ENCODE data around the gene AARS2. TPM values are rescaled to one million over a fixed set of nuclear protein-coding genes. Genes with fewer than 3 reads are reported as not detected.
A peak's percentile ranks its signal among the peaks of the same experiment; 100 is the strongest.

The AARS2 gene
- total RNA-seq, 1 experiment from 2014 or later = 28.9 TPM

DNA sequence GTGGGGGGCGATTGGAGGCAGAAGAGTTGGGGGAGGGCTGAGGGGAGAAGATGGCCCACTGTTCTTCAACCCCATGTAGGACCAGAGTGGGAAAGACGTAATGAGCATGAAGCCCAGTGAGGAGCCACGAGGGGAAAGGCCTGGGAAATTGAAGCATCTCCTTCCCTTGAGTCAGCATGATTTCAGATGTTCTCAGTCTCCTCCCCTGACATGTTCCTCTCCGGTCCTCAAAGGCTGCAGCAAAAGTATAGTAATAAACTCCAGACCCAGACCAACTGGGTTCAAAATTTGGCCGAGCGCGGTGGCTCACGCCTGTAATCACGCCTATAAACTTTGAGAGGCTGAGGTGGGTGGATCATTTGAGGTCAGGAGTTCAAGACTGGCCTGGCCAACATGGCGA lies 45.9 kb downstream of the AARS2 start:
- peaks cover 28% of the 10 kb centered on the region for H3K27me3 Mint-ChIP-seq (ENCODE audit: low read depth)
- DNase-seq (ENCODE audit: low spot score) = no peak
- no peaks in the 10 kb centered on the region for H3K36me3 Mint-ChIP-seq
- no peak for ATAC-seq
- ChIA-PET POLR2A (no interaction called here), CTCF (interaction anchor here (1.1 to 6.3 kb wide), 12 partner anchors 24 to 497 kb away, joined by 3 to 109 read pairs (median 8); partner anchors contain the start of genes AARS2, SPATS1 and VEGFA)
- H3K4me3 Mint-ChIP-seq = no peak overlapping the region
- H3K9me3 Mint-ChIP-seq = no peaks in the 10 kb centered on the region
- no peak overlapping the region for H3K27ac Mint-ChIP-seq
- TF ChIP-seq ZNF317 (CRISPR knock-in tag; IDR thresholded peaks at IDR 0.05; ENCODE audit: borderline replicate concordance, low read depth) (no peak), NR3C1 (CRISPR knock-in tag; conservative IDR thresholded peaks at IDR 0.05; ENCODE audit: low read depth) (no peak), HMGA2 (CRISPR knock-in tag; IDR thresholded peaks at IDR 0.05) (no peak), FOXK1 (CRISPR knock-in tag; IDR thresholded peaks at IDR 0.05) (no peak), CREM (CRISPR knock-in tag; IDR thresholded peaks at IDR 0.05) (no peak), ZNF121 (CRISPR knock-in tag; IDR thresholded peaks at IDR 0.05) (no peak)
- H3K4me1 Mint-ChIP-seq = peaks cover 52% of the 10 kb centered on the region

DNA sequence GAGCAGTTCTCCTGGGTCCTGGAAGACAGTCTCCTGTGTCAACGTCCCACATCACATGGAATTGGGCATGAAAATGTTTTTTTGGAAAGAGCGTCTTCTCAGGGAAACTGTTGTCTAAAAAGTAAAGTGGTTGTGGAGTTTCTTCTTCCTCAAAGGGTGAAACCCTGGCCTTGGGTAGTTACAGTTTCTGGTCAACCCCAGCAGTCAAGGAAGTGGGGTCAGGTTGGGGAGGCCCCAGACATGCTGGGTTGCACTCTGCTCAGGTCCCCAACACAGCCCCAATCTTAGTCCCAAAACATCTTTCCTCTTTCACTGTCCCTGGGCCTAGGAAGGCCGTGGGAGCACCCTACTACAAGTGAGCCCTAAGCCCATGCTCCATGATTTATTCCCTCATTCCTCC lies 46.8 kb downstream of the AARS2 start:
- Mint-ChIP-seq H3K9me3 (no peaks in the 10 kb centered on the region), H3K36me3 (no peaks in the 10 kb centered on the region), H3K4me3 (peak overlapping the region; percentile 35; the same call in 1 of the 2 replicates), H3K4me1 (peaks cover 46% of the 10 kb centered on the region), H3K27ac (no peak overlapping the region), H3K27me3 (ENCODE audit: low read depth) (peaks cover 28% of the 10 kb centered on the region)
- TF ChIP-seq, protein P1, sequence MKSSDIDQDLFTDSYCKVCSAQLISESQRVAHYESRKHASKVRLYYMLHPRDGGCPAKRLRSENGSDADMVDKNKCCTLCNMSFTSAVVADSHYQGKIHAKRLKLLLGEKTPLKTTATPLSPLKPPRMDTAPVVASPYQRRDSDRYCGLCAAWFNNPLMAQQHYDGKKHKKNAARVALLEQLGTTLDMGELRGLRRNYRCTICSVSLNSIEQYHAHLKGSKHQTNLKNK (CRISPR knock-in tag; IDR thresholded peaks at IDR 0.05) = no peak
- TF ChIP-seq, protein P2, sequence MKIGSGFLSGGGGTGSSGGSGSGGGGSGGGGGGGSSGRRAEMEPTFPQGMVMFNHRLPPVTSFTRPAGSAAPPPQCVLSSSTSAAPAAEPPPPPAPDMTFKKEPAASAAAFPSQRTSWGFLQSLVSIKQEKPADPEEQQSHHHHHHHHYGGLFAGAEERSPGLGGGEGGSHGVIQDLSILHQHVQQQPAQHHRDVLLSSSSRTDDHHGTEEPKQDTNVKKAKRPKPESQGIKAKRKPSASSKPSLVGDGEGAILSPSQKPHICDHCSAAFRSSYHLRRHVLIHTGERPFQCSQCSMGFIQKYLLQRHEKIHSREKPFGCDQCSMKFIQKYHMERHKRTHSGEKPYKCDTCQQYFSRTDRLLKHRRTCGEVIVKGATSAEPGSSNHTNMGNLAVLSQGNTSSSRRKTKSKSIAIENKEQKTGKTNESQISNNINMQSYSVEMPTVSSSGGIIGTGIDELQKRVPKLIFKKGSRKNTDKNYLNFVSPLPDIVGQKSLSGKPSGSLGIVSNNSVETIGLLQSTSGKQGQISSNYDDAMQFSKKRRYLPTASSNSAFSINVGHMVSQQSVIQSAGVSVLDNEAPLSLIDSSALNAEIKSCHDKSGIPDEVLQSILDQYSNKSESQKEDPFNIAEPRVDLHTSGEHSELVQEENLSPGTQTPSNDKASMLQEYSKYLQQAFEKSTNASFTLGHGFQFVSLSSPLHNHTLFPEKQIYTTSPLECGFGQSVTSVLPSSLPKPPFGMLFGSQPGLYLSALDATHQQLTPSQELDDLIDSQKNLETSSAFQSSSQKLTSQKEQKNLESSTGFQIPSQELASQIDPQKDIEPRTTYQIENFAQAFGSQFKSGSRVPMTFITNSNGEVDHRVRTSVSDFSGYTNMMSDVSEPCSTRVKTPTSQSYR (CRISPR knock-in tag; IDR thresholded peaks at IDR 0.05) = no peak
- TF ChIP-seq, protein P3, sequence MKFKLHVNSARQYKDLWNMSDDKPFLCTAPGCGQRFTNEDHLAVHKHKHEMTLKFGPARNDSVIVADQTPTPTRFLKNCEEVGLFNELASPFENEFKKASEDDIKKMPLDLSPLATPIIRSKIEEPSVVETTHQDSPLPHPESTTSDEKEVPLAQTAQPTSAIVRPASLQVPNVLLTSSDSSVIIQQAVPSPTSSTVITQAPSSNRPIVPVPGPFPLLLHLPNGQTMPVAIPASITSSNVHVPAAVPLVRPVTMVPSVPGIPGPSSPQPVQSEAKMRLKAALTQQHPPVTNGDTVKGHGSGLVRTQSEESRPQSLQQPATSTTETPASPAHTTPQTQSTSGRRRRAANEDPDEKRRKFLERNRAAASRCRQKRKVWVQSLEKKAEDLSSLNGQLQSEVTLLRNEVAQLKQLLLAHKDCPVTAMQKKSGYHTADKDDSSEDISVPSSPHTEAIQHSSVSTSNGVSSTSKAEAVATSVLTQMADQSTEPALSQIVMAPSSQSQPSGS (CRISPR knock-in tag; IDR thresholded peaks at IDR 0.05; ENCODE audit: borderline replicate concordance, low read depth) = no peak
- TF ChIP-seq RORB (CRISPR knock-in tag; IDR thresholded peaks at IDR 0.05) = no peak
- no peak for TF ChIP-seq FOXK1 (CRISPR knock-in tag; IDR thresholded peaks at IDR 0.05)
- TF ChIP-seq, protein P4, sequence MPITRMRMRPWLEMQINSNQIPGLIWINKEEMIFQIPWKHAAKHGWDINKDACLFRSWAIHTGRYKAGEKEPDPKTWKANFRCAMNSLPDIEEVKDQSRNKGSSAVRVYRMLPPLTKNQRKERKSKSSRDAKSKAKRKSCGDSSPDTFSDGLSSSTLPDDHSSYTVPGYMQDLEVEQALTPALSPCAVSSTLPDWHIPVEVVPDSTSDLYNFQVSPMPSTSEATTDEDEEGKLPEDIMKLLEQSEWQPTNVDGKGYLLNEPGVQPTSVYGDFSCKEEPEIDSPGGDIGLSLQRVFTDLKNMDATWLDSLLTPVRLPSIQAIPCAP (CRISPR knock-in tag; IDR thresholded peaks at IDR 0.05) = no peak
- ATAC-seq (no peak), DNase-seq (ENCODE audit: low spot score) (no peak)
- POLR2A ChIA-PET = no interaction called here
- CTCF ChIA-PET = interaction anchor here (0.6 to 6.3 kb wide), 4 partner anchors 30 to 76 kb away, joined by 4 to 109 read pairs (median 11); partner anchors contain the start of genes AARS2 and SPATS1

DNA sequence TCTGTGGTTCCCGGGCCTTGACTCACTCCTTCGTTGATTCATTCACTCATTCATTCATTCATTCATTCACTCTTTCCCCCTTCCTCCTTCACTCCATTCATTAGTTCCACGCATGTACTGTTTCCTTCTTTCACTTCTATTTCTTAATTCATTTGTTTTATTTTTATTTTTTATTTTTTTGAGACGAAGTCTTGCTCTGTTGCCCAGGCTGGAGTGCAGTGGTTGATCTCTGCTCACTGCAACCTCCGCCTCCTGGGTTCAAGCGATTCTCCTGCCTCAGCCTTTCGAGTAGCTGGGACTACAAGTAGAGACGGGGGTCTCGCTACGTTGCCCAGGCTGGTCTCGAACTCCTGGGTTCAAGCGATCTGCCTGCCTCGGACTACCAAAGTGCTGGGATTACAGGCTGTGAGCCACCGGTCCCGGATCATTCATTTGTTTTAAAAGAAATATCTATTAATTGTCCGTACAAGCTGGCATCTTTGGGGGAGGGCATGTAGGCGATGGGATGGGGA lies 47.4 kb downstream of the AARS2 start:
- Mint-ChIP-seq H3K4me3 (peak overlapping the region; percentile 95), H3K36me3 (no peaks in the 10 kb centered on the region), H3K9me3 (no peaks in the 10 kb centered on the region), H3K27me3 (ENCODE audit: low read depth) (peaks cover 28% of the 10 kb centered on the region), H3K4me1 (peaks cover 46% of the 10 kb centered on the region), H3K27ac (no peak overlapping the region)
- DNase-seq (ENCODE audit: low spot score) (no peak), ATAC-seq (no peak)
- ChIA-PET POLR2A (no interaction called here), CTCF (no interaction called here)
- TF ChIP-seq ESRRA (CRISPR knock-in tag; IDR thresholded peaks at IDR 0.05; ENCODE audit: borderline replicate concordance) = no peak
- TF ChIP-seq, protein P4 (CRISPR knock-in tag; IDR thresholded peaks at IDR 0.05) = no peak
- no peak for TF ChIP-seq NFYB (CRISPR knock-in tag; conservative IDR thresholded peaks at IDR 0.05; ENCODE audit: low read depth)
- 0 out of 2 replicates have a peak, but pooled peaks have one; percentile 11 for TF ChIP-seq GTF2I (CRISPR knock-in tag; conservative IDR thresholded peaks at IDR 0.05)
- peak; percentile 91 for TF ChIP-seq ZNF121 (CRISPR knock-in tag; IDR thresholded peaks at IDR 0.05)
- TF ChIP-seq, protein P5, sequence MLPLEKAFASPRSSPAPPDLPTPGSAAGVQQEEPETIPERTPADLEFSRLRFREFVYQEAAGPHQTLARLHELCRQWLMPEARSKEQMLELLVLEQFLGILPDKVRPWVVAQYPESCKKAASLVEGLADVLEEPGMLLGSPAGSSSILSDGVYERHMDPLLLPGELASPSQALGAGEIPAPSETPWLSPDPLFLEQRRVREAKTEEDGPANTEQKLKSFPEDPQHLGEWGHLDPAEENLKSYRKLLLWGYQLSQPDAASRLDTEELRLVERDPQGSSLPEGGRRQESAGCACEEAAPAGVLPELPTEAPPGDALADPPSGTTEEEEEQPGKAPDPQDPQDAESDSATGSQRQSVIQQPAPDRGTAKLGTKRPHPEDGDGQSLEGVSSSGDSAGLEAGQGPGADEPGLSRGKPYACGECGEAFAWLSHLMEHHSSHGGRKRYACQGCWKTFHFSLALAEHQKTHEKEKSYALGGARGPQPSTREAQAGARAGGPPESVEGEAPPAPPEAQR (CRISPR knock-in tag; IDR thresholded peaks at IDR 0.05) = no peak
- no peak for TF ChIP-seq NR3C1 (CRISPR knock-in tag; conservative IDR thresholded peaks at IDR 0.05; ENCODE audit: low read depth)
- no peak for TF ChIP-seq ATF1 (CRISPR knock-in tag; IDR thresholded peaks at IDR 0.05)
- TF ChIP-seq NR1H2 (CRISPR knock-in tag; IDR thresholded peaks at IDR 0.05) = no peak
- TF ChIP-seq, protein P6, sequence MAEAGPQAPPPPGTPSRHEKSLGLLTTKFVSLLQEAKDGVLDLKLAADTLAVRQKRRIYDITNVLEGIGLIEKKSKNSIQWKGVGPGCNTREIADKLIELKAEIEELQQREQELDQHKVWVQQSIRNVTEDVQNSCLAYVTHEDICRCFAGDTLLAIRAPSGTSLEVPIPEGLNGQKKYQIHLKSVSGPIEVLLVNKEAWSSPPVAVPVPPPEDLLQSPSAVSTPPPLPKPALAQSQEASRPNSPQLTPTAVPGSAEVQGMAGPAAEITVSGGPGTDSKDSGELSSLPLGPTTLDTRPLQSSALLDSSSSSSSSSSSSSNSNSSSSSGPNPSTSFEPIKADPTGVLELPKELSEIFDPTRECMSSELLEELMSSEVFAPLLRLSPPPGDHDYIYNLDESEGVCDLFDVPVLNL (CRISPR knock-in tag; IDR thresholded peaks at IDR 0.05; ENCODE audit: borderline replicate concordance, low read depth) = no peak
- TF ChIP-seq, protein P2 (CRISPR knock-in tag; IDR thresholded peaks at IDR 0.05) = no peak
